HFFc6 (cell line): Measurements from ENCODE around the gene ZNG1C. TPM values are rescaled to one million over a fixed set of nuclear protein-coding genes. Genes with fewer than 3 reads are reported as not detected.
"Not testable (repeated sequence)": the region's sequence is repeated elsewhere in the genome, so short reads cannot be mapped to it uniquely, and the experiment has no call there.

Source experiments
- DNase-seq: peaks from one replicate; pipeline ENCODE4 v3.0.0-alpha.2; 2018
- H3K27ac Mint-ChIP-seq: 2 replicates; pipeline ENCODE4 v1.8.0; 2020; ENCODE audit warnings: mild to moderate bottlenecking, mixed read lengths
- H3K27me3 Mint-ChIP-seq: 2 replicates; pipeline ENCODE4 v1.8.0; 2021; ENCODE audit warnings: mild to moderate bottlenecking, moderate library complexity, mixed read lengths; ENCODE audit not compliant: insufficient read depth
- H3K36me3 Mint-ChIP-seq: 2 replicates; pipeline ENCODE4 v1.8.0; 2021; ENCODE audit warnings: low read depth, mixed read lengths
- H3K4me1 Mint-ChIP-seq: 2 replicates; pipeline ENCODE4 v1.8.0; 2020; ENCODE audit warnings: low read depth, mixed read lengths
- H3K4me3 Mint-ChIP-seq: 2 replicates; pipeline ENCODE4 v1.8.0; 2020; ENCODE audit warnings: mild to moderate bottlenecking, moderate library complexity, mixed read lengths
- H3K9me3 Mint-ChIP-seq: 2 replicates; pipeline ENCODE4 v1.8.0; 2020; ENCODE audit warnings: mild to moderate bottlenecking, mixed read lengths
- long read RNA-seq: library from polyadenylated mRNA; unstranded; transcript quantifications from one replicate; pipeline ENCODE4 v2.0.0, GENCODE V29; 2019
- total RNA-seq, 6 experiments: library from RNA; stranded (reverse); fragmentation: NEBNext Ultra II Directional; extraction: Animal tissue kit (Norgen Biotek cat#: 25700); gene quantifications; 2 replicates in 1 of 6; 3 replicates in 5 of 6; pipeline ENCODE4 v1.2.3, GENCODE V29; 2021

ZNG1C gene
- total RNA-seq: 10 to 100 TPM in 5 of 6 experiments, 1 to 10 TPM in 1; 9.6 to 23.9 (median 15.8) TPM
- long read RNA-seq, transcript CBWD3-206 (3 exons, 1,736 nt): major isoform, 21 of 25 reads
- long read RNA-seq, partial matches to known transcripts: 1 of 25 reads
- long read RNA-seq, other reads (novel, unspliced or antisense): 3 of 25 reads

DNA sequence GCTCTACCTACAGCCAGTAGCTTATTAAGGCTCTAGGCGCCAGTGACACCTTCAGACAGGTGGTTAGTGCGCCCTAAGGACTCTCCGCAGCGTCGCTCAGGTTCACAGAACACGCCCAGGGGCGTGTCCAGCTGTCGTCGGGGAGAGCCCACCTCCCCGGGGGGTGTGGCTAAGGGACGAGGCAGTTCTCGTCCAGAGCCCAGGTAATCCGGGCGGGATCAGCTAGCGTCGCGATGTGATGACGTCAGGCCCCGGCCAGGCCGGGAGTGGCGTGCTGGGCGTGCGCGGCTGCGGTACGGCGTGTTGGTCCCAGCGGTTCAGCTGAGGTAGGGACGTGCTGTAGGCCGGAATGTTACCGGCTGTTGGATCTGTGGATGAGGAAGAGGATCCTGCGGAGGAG is at the start of gene ZNG1C:
Gene ZNG1C (plus strand): TSS at position 301 of the 400 bp plus-strand sequence. CDS start 49 bp downstream, at position 350.
- H3K9me3 Mint-ChIP-seq, H3K27ac Mint-ChIP-seq, H3K4me1 Mint-ChIP-seq, H3K27me3 Mint-ChIP-seq, H3K4me3 Mint-ChIP-seq, H3K36me3 Mint-ChIP-seq, DNase-seq: not testable (repeated sequence)

DNA sequence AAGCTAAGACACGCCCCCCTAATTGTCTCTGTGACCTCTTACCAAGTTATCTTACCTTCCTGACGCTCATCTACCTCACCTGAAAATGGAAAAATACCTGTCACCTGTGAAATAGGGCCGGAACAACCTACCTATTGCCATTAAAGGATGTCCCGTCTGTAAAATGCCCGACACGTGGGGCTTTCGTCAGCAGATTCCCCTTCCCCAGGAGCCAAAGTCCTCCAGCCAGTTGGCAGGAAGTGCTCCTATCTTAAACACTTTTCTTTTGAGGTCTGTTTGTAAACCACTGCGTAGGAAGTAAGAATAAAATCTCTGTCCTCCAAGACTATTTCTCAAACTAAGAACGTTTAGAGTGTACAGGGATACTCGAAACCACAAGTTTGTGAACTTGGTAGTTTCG is 654 bp downstream of the ZNG1C start:
- not testable (repeated sequence) for H3K9me3 Mint-ChIP-seq, H3K4me3 Mint-ChIP-seq, H3K27ac Mint-ChIP-seq, H3K4me1 Mint-ChIP-seq, H3K27me3 Mint-ChIP-seq, H3K36me3 Mint-ChIP-seq, DNase-seq

DNA sequence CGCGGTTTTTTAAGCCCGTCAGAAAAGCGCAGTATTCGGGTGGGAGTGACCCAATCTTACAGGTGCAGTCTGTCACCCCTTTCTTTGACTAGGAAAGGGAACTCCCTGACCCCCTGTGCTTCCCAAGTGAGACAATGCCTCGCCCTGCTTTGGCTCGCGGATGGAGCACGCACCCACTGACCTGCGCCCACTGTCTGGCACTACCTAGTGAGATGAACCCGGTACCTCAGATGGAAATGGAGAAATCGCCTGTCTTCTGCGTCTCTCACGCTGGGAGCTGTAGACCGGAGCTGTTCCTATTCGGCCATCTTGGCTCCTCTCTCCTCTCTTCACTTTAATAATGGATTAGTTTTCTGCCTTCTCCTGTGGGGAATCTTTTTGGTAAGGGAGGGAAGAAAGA is 39.3 kb downstream of the ZNG1C start:
- not testable (repeated sequence) for H3K4me3 Mint-ChIP-seq, H3K9me3 Mint-ChIP-seq, H3K36me3 Mint-ChIP-seq, DNase-seq, H3K27ac Mint-ChIP-seq, H3K27me3 Mint-ChIP-seq, H3K4me1 Mint-ChIP-seq

DNA sequence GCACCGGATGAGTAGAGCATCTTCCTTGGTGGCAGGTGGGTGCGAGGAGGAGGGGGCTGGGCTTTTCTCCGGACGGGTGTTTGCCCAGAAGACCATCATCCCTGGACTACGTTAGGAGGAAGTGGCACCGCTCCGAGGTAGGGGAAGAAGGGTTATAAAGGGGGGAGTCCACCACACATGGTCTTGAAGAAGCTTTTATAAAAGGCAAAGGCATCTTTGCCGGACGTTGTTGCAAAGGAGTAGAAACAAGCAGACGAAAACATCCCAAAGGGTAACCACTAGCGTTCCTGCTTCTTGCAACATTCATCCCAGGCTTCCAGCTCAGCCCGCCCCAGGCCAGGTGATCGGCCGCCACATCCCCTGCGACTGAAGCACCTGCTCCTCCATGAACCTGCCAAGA is 60.8 kb downstream of the ZNG1C start, which contains the start of gene FOXD4L3:
Gene FOXD4L3 (plus strand): TSS at position 301 of the 400 bp plus-strand sequence. CDS start 85 bp downstream, at position 386.
- H3K9me3 Mint-ChIP-seq, H3K27ac Mint-ChIP-seq, H3K36me3 Mint-ChIP-seq, DNase-seq, H3K4me3 Mint-ChIP-seq, H3K4me1 Mint-ChIP-seq, H3K27me3 Mint-ChIP-seq: not testable (repeated sequence)

DNA sequence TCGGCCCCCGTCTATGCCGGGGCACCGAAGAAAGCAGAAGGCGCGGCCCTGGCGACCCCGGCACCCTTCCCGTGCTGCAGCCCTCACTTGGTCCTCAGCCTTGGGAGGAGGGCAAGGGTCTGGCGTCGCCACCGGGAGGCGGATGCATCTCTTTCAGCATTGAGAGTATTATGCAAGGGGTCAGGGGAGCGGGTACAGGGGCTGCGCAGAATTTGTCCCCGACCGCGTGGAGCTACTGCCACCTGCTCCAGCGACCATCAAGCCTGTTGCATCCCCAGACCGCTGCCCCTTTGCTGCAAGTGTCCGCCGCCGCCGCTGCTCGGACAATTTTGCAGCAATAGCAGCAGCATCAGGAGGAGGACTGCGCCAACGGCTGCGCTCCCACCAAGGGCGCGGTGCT is 62.0 kb downstream of the ZNG1C start:
- H3K4me3 Mint-ChIP-seq, DNase-seq, H3K9me3 Mint-ChIP-seq, H3K4me1 Mint-ChIP-seq, H3K36me3 Mint-ChIP-seq, H3K27ac Mint-ChIP-seq, H3K27me3 Mint-ChIP-seq: not testable (repeated sequence)

DNA sequence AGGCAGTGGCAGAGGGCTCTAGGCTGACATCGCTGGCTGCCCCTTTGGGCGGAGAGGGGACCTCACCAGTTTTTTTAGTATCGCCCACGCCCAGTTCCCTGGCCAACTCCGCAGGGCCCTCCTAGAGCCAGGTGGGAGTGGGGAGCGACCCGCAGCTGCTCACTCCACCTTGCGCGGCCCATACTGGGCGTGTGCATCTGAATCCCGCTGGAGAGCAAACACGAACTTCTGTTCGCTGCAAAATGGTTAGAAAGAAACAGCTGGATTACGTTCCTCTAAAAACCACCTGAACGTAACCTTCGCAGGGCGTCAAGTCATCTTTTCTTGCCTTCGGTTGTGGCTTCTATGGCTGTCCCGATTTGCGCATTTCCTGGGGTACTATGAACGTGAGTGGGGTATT is 62.4 kb downstream of the ZNG1C start:
- not testable (repeated sequence) for H3K4me3 Mint-ChIP-seq, H3K36me3 Mint-ChIP-seq, H3K9me3 Mint-ChIP-seq, H3K27ac Mint-ChIP-seq, DNase-seq, H3K27me3 Mint-ChIP-seq, H3K4me1 Mint-ChIP-seq

DNA sequence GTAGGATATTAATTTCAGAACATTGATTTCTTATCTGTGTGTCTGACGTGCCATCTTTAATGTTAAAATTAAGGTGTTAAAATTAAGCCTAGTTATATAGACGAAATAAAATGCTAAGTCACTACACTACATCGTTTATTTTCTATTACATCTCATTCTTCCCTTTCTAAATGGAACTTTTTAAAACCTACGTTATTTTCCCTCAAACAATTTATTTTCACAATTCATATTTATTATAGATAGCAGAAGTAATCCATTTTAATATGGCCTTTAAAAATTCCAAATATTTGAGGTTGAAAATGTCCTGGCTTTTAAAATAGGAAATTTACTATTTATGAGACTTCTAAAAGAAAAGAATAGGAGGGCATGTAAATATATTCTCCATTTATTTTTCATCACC is 63.0 kb downstream of the ZNG1C start:
- H3K4me3 Mint-ChIP-seq, H3K27ac Mint-ChIP-seq, DNase-seq, H3K9me3 Mint-ChIP-seq, H3K36me3 Mint-ChIP-seq, H3K4me1 Mint-ChIP-seq, H3K27me3 Mint-ChIP-seq: not testable (repeated sequence)

DNA sequence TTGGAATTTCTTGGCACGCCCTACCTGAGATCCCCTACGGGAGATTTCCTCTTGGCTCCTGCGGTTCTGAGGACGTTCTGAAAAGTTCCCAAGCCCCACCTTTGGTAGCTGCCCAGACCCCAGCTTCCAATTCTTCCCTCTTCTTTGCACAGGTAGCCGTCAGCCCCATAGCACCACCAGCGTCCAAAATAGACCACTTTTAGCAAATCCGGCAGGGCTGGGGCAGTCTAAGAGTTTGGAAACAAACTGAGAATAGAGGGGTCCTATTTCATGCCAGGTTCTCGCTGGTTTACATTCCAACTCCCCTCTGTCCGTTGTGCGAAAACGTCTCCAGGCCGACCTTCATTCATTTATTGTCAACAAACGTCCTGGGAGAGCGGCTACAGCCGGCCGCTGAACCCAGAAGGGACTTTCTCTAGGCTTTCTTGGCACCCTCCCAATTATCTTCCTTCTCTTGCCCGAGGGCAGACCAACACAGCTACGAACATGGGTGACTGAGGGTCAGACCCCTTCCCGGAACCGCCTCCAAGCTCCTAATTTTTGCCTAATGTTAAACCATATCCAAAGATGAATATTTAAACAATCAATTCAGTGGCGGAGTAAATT is 64.0 kb downstream of the ZNG1C start:
- not testable (repeated sequence) for H3K27me3 Mint-ChIP-seq, H3K36me3 Mint-ChIP-seq, H3K27ac Mint-ChIP-seq, H3K4me1 Mint-ChIP-seq, DNase-seq, H3K4me3 Mint-ChIP-seq, H3K9me3 Mint-ChIP-seq

DNA sequence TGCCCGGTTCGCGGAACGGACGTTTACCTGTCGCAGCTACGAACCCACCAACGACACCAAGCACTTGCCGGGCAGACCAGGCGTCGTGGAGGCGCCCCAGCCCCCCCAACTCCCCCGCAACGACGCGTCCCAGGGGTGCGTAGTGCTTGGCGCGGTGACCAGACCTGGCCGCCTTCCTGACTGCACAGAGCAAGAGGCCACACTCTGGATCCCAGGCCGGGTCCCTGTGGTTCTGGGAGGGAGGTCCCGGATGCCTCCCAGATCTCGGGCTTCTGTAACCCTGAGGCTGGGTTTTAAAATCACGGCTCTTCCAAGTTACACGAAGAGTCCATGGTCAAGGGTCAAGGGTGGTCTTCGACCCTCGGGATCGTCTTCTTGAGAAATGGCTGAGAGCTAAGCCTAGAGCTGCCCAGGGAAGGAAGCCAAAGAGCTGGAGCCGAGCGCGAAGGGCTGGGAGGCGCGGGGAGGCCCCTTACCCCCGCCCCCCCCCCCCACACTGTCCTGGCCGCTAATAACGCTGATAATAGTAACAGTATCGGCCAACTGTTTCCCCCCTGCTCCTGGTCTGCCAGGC is 64.7 kb downstream of the ZNG1C start:
- H3K4me1 Mint-ChIP-seq, H3K27ac Mint-ChIP-seq, DNase-seq, H3K36me3 Mint-ChIP-seq, H3K27me3 Mint-ChIP-seq, H3K4me3 Mint-ChIP-seq, H3K9me3 Mint-ChIP-seq: not testable (repeated sequence)

DNA sequence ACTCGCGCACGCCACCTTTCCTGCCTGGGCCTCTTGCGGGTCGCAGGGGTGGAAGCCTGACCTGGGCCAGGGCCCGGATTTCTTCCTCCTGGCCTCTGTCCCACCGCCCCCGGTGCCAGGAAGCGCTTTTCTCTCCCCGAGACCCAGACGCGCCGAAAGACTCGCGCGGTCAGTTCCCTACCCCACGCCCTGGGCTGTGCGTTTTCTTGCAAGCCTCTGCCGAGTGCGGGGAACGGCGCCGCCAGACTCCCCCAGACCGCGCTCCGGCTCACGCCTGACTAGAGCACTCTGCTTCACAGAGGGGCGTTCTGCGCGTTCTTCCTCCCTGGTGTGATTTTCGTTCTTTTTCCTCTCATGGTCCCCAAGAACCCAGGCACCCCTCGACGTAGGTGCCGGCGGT is 65.3 kb downstream of the ZNG1C start:
- not testable (repeated sequence) for H3K9me3 Mint-ChIP-seq, H3K27me3 Mint-ChIP-seq, H3K36me3 Mint-ChIP-seq, H3K4me1 Mint-ChIP-seq, DNase-seq, H3K27ac Mint-ChIP-seq, H3K4me3 Mint-ChIP-seq

DNA sequence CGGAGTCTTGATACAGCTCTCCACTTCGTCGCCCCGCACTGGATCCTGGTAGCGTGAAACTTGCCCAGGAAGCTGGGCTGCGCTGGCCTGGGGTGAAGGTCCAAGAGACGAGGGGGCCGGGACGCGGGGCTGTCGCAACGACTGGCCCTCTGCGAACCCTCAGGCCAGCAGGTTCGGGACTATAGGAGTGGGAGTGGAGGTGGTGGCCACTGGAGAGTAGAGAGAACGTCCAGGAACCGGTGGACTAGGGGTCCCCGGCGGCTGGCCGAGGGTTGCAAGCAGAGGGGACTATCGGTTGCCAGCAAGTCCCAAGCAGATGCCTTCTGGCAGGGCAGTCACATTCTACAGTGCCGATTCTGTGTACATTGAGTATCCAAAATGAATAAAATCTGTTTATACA is 65.9 kb downstream of the ZNG1C start:
- not testable (repeated sequence) for H3K4me1 Mint-ChIP-seq, H3K27me3 Mint-ChIP-seq, H3K27ac Mint-ChIP-seq, H3K9me3 Mint-ChIP-seq, DNase-seq, H3K36me3 Mint-ChIP-seq, H3K4me3 Mint-ChIP-seq

DNA sequence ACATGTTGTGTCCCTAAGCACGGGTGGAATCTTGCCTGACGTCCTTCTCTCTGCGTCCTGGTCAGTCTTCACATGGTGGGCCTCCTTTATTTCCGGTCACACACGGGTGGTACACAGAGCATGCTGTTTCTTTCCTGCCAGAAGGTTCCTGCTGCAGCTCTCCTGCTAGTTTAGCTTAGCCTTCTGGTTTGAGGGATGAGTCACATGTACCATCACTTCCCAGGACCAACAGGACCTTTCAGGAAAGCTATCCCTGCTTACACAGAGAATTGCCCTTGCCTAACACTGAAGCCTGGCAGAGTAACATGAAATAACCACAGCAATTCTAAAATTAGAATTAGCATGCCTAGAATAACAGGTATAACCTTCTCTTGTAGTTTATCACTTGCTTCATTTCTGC is 69.4 kb downstream of the ZNG1C start:
- H3K4me1 Mint-ChIP-seq, DNase-seq, H3K27me3 Mint-ChIP-seq, H3K36me3 Mint-ChIP-seq, H3K9me3 Mint-ChIP-seq, H3K27ac Mint-ChIP-seq, H3K4me3 Mint-ChIP-seq: not testable (repeated sequence)

DNA sequence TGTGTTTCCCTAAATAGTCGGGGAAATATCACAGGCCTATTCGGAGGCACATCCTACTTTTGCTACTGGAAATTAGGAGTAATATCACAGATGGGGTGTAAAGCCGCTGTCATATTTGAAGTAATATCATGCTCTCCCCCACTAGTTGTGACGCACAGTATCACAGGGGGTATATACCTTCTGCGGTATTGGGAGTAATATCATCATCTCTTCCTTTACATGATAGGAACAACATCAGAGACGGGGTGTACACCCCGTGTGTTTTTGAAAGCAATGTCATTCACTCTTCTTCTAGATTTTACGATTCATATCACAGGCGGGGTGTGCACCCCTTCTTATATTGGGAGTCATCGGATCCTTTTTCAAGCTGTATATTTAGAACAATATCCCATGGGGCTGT is 76.4 kb downstream of the ZNG1C start:
- H3K27ac Mint-ChIP-seq, H3K27me3 Mint-ChIP-seq, H3K36me3 Mint-ChIP-seq, H3K4me3 Mint-ChIP-seq, H3K9me3 Mint-ChIP-seq, DNase-seq, H3K4me1 Mint-ChIP-seq: not testable (repeated sequence)

DNA sequence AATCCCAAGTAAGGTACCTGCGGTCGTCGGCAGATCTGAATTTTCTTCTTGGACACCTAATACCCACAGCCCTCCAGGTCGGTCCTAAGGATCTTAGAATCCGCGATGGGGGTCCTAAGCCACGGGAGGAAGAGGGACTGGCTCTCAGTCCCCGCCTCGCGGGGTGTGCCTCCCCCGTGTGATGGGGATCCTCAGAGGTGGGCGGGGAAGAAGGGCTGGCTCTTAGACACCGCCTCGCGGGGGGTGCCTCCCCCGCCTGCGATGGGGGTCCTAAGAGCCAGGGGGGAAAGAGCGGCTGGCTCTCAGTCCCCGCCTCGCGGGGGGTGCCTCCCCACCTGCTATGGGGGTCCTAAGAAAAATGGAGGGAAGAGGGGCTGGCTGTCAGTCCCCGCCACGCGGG is 82.0 kb downstream of the ZNG1C start:
- DNase-seq, H3K27ac Mint-ChIP-seq, H3K36me3 Mint-ChIP-seq, H3K27me3 Mint-ChIP-seq, H3K9me3 Mint-ChIP-seq, H3K4me3 Mint-ChIP-seq, H3K4me1 Mint-ChIP-seq: not testable (repeated sequence)
